Stomach smooth muscle (tissue), 2 donors: Measurements from ENCODE around the gene ITSN2.

Experiments used
- H3K27ac ChIP-seq: one replicate; pipeline ENCODE4 v1.7.0; 2013; ENCODE audit warnings: mild to moderate bottlenecking, low read length, inconsistent platforms
- H3K27me3 ChIP-seq, 2 donors: one replicate each; pipeline ENCODE4 v1.7.0; 2013; ENCODE audit warnings: low read length in 2 of 2; ENCODE audit not compliant: insufficient read depth in 2 of 2, control insufficient read depth in 1 of 2
- H3K36me3 ChIP-seq, 2 donors: one replicate each; pipeline ENCODE4 v1.7.0; 2013; ENCODE audit warnings: low read length in 2 of 2; ENCODE audit not compliant: control insufficient read depth in 2 of 2, insufficient read depth in 2 of 2
- H3K4me1 ChIP-seq: one replicate; pipeline ENCODE4 v1.7.0; 2013; ENCODE audit warnings: low read length; ENCODE audit not compliant: control insufficient read depth, insufficient read depth
- H3K4me3 ChIP-seq, 2 donors: one replicate each; pipeline ENCODE4 v1.7.0; 2013; ENCODE audit warnings: low read length in 2 of 2
- H3K9ac ChIP-seq, 2 donors: one replicate each; pipeline ENCODE4 v1.7.0; 2013; ENCODE audit warnings: low read length in 2 of 2, mild to moderate bottlenecking in 1 of 2
- H3K9me3 ChIP-seq, 2 donors: one replicate each; pipeline ENCODE4 v1.7.0; 2013; ENCODE audit warnings: low read length in 2 of 2; ENCODE audit not compliant: control insufficient read depth in 2 of 2
- donor health status: healthy.
- donor health status: Pancreatic carcinoma.

The ITSN2 gene

GRCh38 chr2:24269265-24269664, 91.1 kb downstream of the ITSN2 start:
- Histone ChIP-seq H3K27ac (no peak overlapping the region), H3K36me3 (peaks cover 13 to 15% of the 10 kb centered on the region in 2 donors), H3K9me3 (no peaks in the 10 kb centered on the region)

GRCh38 chr2:24265212-24265611, 95.1 kb downstream of the ITSN2 start:
- peaks cover 5 to 9% of the 10 kb centered on the region in 2 donors for H3K36me3 ChIP-seq

More at GRCh38 chr2:24269265-24269664, 91.1 kb downstream of the ITSN2 start:
- no peaks in the 10 kb centered on the region for H3K27me3 ChIP-seq
- H3K4me3 ChIP-seq = no peak overlapping the region
- H3K4me1 ChIP-seq = no peaks in the 10 kb centered on the region
- no peak overlapping the region for H3K9ac ChIP-seq

GRCh38 chr2:24262421-24262970, 97.8 kb downstream of the ITSN2 start:
- H3K9ac ChIP-seq = no peak overlapping the region
- no peaks in the 10 kb centered on the region for H3K27me3 ChIP-seq
- peaks cover 5 to 8% of the 10 kb centered on the region in 2 donors for H3K36me3 ChIP-seq
- no peaks in the 10 kb centered on the region for H3K4me1 ChIP-seq
- H3K9me3 ChIP-seq = no peaks in the 10 kb centered on the region
- no peak overlapping the region for H3K27ac ChIP-seq
- H3K4me3 ChIP-seq = no peak overlapping the region

More at GRCh38 chr2:24265212-24265611, 95.1 kb downstream of the ITSN2 start:
- Histone ChIP-seq H3K9me3 (no peaks in the 10 kb centered on the region), H3K4me3 (no peak overlapping the region), H3K9ac (no peak overlapping the region), H3K27me3 (no peaks in the 10 kb centered on the region), H3K27ac (no peak overlapping the region), H3K4me1 (no peaks in the 10 kb centered on the region)

GRCh38 chr2:24261441-24261840, 98.9 kb downstream of the ITSN2 start:
- no peak overlapping the region for H3K27ac ChIP-seq

GRCh38 chr2:24259316-24259715, 101.0 kb downstream of the ITSN2 start:
- Histone ChIP-seq H3K27ac (no peak overlapping the region), H3K9me3 (no peaks in the 10 kb centered on the region), H3K27me3 (no peaks in the 10 kb centered on the region), H3K36me3 (peaks cover 10 to 11% of the 10 kb centered on the region in 2 donors), H3K4me3 (no peak overlapping the region), H3K9ac (no peak overlapping the region), H3K4me1 (no peaks in the 10 kb centered on the region)

More at GRCh38 chr2:24261441-24261840, 98.9 kb downstream of the ITSN2 start:
- Histone ChIP-seq H3K4me1 (no peaks in the 10 kb centered on the region), H3K27me3 (no peaks in the 10 kb centered on the region), H3K9me3 (no peaks in the 10 kb centered on the region), H3K4me3 (no peak overlapping the region), H3K9ac (no peak overlapping the region), H3K36me3 (peaks cover 10 to 11% of the 10 kb centered on the region in 2 donors)

- Histone ChIP-seq H3K9me3 (no peaks in the 10 kb centered on the region), H3K27ac (no peak overlapping the region), H3K4me3 (no peak overlapping the region), H3K27me3 (no peaks in the 10 kb centered on the region), H3K4me1 (no peaks in the 10 kb centered on the region), H3K9ac (no peak overlapping the region), H3K36me3 (peaks cover 11 to 13% of the 10 kb centered on the region in 2 donors)
Measured at GRCh38 chr2:24258718-24259117, 101.6 kb downstream of the ITSN2 start.

GRCh38 chr2:24253303-24253919, 106.9 kb downstream of the ITSN2 start:
- no peak overlapping the region for H3K27ac ChIP-seq
- H3K4me3 ChIP-seq = no peak overlapping the region
- peaks cover 16 to 37% of the 10 kb centered on the region in 2 donors for H3K36me3 ChIP-seq
- no peaks in the 10 kb centered on the region for H3K4me1 ChIP-seq
- H3K27me3 ChIP-seq = no peaks in the 10 kb centered on the region
- no peak overlapping the region for H3K9ac ChIP-seq
- no peaks in the 10 kb centered on the region for H3K9me3 ChIP-seq

GRCh38 chr2:24247592-24247991, 112.7 kb downstream of the ITSN2 start:
- no peaks in the 10 kb centered on the region for H3K9me3 ChIP-seq
- H3K27me3 ChIP-seq = no peaks in the 10 kb centered on the region
- no peak overlapping the region for H3K4me3 ChIP-seq
- peaks cover 27 to 43% of the 10 kb centered on the region in 2 donors for H3K36me3 ChIP-seq
- H3K27ac ChIP-seq = no peak overlapping the region
- no peak overlapping the region for H3K9ac ChIP-seq
- no peaks in the 10 kb centered on the region for H3K4me1 ChIP-seq

- no peaks in the 10 kb centered on the region for H3K4me1 ChIP-seq
- no peaks in the 10 kb centered on the region for H3K27me3 ChIP-seq
- H3K27ac ChIP-seq = no peak overlapping the region
- H3K36me3 ChIP-seq = peaks cover 27 to 41% of the 10 kb centered on the region in 2 donors
- H3K9ac ChIP-seq = no peak overlapping the region
- H3K4me3 ChIP-seq = no peak overlapping the region
- no peaks in the 10 kb centered on the region for H3K9me3 ChIP-seq
Measured at GRCh38 chr2:24247164-24247563, 113.2 kb downstream of the ITSN2 start.

- H3K27me3 ChIP-seq = no peaks in the 10 kb centered on the region
- no peaks in the 10 kb centered on the region for H3K9me3 ChIP-seq
- peaks cover 23 to 37% of the 10 kb centered on the region in 2 donors for H3K36me3 ChIP-seq
- no peak overlapping the region for H3K9ac ChIP-seq
- no peak overlapping the region for H3K27ac ChIP-seq
- no peak overlapping the region for H3K4me3 ChIP-seq
- no peaks in the 10 kb centered on the region for H3K4me1 ChIP-seq
Measured at GRCh38 chr2:24245986-24246776, 114.2 kb downstream of the ITSN2 start.
